Astrocyte of the spinal cord (primary cell): ENCODE results near the gene IAH1.
A peak's percentile ranks its signal among the peaks of the same experiment; 100 is the strongest.

Experiments
- DNase-seq: peaks from one replicate; pipeline ENCODE4 v3.0.0; 2011; ENCODE audit warnings: low read depth, low spot score
- H3K4me3 ChIP-seq: 2 replicates; pipeline ENCODE4 v1.5.1; 2011; ENCODE audit warnings: low read depth, mild to moderate bottlenecking, low read length, moderate library complexity
- in situ Hi-C: cut with HindIII; loops from 2 replicates; pipeline ENCODE4 v1.10.0; 2017; ENCODE audit warnings: low sequenced_read_pairs
- TF ChIP-seq, protein P1 (sequence below): IDR thresholded peaks from 2 replicates; pipeline ENCODE4 v1.5.1; 2012; ENCODE audit warnings: low read depth, mild to moderate bottlenecking, low read length, inconsistent platforms

Gene IAH1

DNA sequence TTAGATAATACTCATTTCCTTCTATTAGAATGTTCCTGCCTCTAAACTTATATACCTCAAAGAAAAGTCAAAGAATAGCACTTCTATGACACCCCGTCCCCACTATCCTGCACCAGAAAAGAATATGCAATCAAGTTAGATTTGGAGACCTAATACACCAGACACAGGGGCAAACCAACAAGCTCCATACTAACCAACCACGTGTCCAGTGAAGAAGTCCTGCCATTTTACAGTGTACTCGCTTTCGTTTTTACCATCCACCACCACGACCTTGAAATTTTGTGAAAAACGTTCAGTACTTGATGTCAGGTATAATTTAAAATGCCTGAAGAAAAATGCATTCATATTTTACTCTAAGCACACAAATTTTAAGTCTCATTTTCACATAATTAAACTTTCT lies 62.2 kb downstream of the IAH1 start:
- in situ Hi-C loops: no loop called here
- no peak overlapping the region for H3K4me3 ChIP-seq
- no peak for DNase-seq
- TF ChIP-seq, protein P1, sequence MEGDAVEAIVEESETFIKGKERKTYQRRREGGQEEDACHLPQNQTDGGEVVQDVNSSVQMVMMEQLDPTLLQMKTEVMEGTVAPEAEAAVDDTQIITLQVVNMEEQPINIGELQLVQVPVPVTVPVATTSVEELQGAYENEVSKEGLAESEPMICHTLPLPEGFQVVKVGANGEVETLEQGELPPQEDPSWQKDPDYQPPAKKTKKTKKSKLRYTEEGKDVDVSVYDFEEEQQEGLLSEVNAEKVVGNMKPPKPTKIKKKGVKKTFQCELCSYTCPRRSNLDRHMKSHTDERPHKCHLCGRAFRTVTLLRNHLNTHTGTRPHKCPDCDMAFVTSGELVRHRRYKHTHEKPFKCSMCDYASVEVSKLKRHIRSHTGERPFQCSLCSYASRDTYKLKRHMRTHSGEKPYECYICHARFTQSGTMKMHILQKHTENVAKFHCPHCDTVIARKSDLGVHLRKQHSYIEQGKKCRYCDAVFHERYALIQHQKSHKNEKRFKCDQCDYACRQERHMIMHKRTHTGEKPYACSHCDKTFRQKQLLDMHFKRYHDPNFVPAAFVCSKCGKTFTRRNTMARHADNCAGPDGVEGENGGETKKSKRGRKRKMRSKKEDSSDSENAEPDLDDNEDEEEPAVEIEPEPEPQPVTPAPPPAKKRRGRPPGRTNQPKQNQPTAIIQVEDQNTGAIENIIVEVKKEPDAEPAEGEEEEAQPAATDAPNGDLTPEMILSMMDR: no peak

GRCh38 chr2:9538000-9538507 lies 63.7 kb downstream of the IAH1 start:
- DNase-seq: peak; percentile 89
- in situ Hi-C loops: no loop called here
- TF ChIP-seq, protein P1: no peak
- no peak overlapping the region for H3K4me3 ChIP-seq
